Measurements from ENCODE around the gene PIP5KL1.

The PIP5KL1 gene

DNA sequence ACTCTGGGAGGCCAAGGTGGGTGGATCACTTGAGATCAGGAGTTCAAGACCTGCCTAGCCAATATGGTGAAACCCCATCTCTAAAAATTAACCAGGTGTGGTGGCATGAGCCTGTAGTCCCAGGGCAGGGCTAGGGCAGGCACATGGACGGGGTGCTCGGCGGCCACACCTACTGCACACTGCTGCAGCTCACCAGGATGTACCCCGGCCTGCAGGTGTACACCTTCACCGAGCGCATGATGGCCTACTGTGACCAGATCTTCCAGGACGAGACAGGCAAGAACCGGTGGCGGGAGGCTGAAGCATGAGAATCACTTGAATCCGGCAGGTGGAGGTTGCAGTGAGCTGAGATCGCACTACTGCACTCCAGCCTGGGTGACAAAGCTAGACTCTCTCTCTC is 16.9 kb downstream of the PIP5KL1 start:
- Histone ChIP-seq H4K20me1 (ENCODE audit: insufficient read depth, low read length) (no peaks in the 10 kb centered on the region), H3K9me2 (replicated peaks; ENCODE audit: insufficient read depth, low read length) (no peaks in the 10 kb centered on the region), H3K4me3 (ENCODE audit: low read length) (no peak overlapping the region), H3K4me2 (ENCODE audit: low read depth, low read length) (no peak overlapping the region), H3K4me1 (ENCODE audit: low read length) (peaks cover 48% of the 10 kb centered on the region), H3K36me3 (replicated peaks; ENCODE audit: insufficient read depth, low read length) (peaks cover 12% of the 10 kb centered on the region), H3K9me3 (replicated peaks; ENCODE audit: insufficient read depth, low read length) (no peaks in the 10 kb centered on the region), H3K79me2 (ENCODE audit: low read length) (peaks cover 71% of the 10 kb centered on the region), H2AFZ (ENCODE audit: low read length) (no peak overlapping the region), H3K27ac (ENCODE audit: low read length) (no peak overlapping the region), H3K27me3 (replicated peaks; ENCODE audit: insufficient read depth, low read length) (no peaks in the 10 kb centered on the region), H3F3A (ENCODE audit: insufficient read depth, low read length) (peaks cover 30% of the 10 kb centered on the region), H3K9ac (ENCODE audit: low read length) (no peak overlapping the region)
- no peak for DNase-seq
- TF ChIP-seq, protein P1, sequence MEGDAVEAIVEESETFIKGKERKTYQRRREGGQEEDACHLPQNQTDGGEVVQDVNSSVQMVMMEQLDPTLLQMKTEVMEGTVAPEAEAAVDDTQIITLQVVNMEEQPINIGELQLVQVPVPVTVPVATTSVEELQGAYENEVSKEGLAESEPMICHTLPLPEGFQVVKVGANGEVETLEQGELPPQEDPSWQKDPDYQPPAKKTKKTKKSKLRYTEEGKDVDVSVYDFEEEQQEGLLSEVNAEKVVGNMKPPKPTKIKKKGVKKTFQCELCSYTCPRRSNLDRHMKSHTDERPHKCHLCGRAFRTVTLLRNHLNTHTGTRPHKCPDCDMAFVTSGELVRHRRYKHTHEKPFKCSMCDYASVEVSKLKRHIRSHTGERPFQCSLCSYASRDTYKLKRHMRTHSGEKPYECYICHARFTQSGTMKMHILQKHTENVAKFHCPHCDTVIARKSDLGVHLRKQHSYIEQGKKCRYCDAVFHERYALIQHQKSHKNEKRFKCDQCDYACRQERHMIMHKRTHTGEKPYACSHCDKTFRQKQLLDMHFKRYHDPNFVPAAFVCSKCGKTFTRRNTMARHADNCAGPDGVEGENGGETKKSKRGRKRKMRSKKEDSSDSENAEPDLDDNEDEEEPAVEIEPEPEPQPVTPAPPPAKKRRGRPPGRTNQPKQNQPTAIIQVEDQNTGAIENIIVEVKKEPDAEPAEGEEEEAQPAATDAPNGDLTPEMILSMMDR (IDR thresholded peaks at IDR 0.05; ENCODE audit: low read length), result no peak
- no peak for TF ChIP-seq EZH2 (optimal IDR thresholded peaks at IDR 0.05; ENCODE audit: low read depth, low read length)
- no peak for TF ChIP-seq EZH2phosphoT487 (IDR thresholded peaks at IDR 0.05; ENCODE audit: low read length)

DNA sequence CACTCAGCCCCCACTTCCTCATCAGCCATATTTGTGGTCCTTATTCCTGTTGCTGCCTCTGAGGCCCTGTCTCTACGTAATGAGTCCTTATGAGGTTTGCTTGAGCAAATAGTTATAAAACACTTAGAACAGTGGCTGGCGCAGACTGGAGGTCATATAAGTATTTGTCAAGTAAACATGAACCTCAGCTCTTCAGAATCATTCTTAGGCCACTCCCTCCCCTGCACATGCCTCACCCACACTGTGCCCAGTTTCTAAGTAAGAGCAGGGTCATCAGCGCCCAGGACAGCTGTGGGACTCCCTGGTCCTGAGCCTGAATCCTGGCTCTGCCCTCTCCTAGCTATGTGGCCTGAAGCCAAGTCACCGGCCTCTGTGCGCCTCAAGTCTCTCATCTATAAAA is 17.7 kb downstream of the PIP5KL1 start:
- no peaks in the 10 kb centered on the region for H3K9me3 ChIP-seq (replicated peaks; ENCODE audit: insufficient read depth, low read length)
- no peaks in the 10 kb centered on the region for H3K27me3 ChIP-seq (replicated peaks; ENCODE audit: insufficient read depth, low read length)
- H3K27ac ChIP-seq (ENCODE audit: low read length), result peak overlapping the region; percentile 90; the same call in 1 of the 2 replicates
- H3K36me3 ChIP-seq (replicated peaks; ENCODE audit: insufficient read depth, low read length), result peaks cover 18% of the 10 kb centered on the region
- no peaks in the 10 kb centered on the region for H3K9me2 ChIP-seq (replicated peaks; ENCODE audit: insufficient read depth, low read length)
- no peak for TF ChIP-seq EZH2phosphoT487 (IDR thresholded peaks at IDR 0.05; ENCODE audit: low read length)
- TF ChIP-seq, protein P1 (IDR thresholded peaks at IDR 0.05; ENCODE audit: low read length), result no peak
- TF ChIP-seq EZH2 (optimal IDR thresholded peaks at IDR 0.05; ENCODE audit: low read depth, low read length), result no peak
- peaks cover 40% of the 10 kb centered on the region for H3K4me1 ChIP-seq (ENCODE audit: low read length)
- peaks cover 71% of the 10 kb centered on the region for H3K79me2 ChIP-seq (ENCODE audit: low read length)
- H3K4me3 ChIP-seq (ENCODE audit: low read length), result no peak overlapping the region
- H3K4me2 ChIP-seq (ENCODE audit: low read depth, low read length), result peak overlapping the region; percentile 43; the same call in 1 of the 2 replicates
- no peak for DNase-seq
- H2AFZ ChIP-seq (ENCODE audit: low read length), result no peak overlapping the region
- no peak overlapping the region for H3K9ac ChIP-seq (ENCODE audit: low read length)
- H3F3A ChIP-seq (ENCODE audit: insufficient read depth, low read length), result peaks cover 30% of the 10 kb centered on the region
- no peaks in the 10 kb centered on the region for H4K20me1 ChIP-seq (ENCODE audit: insufficient read depth, low read length)

DNA sequence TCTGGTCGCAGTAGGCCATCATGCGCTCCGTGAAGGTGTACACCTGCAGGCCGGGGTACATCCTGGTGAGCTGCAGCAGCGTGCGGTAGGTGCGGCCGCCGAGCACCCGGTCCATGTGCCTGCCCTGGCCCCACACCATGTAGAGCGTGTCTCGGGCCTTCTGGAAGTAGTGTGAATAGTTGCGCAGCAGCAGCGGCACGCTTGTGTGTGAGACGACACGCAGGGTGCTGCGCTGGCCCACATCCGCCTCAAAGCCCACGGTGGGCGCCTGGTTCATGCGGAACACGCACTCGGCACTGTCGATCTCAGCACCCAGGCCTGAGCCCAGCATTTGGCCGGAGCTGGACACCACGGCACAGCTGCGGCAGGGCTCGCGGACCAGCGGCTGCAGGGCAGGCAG is 18.3 kb downstream of the PIP5KL1 start:
- Histone ChIP-seq H3K9ac (ENCODE audit: low read length) (peak overlapping the region; percentile 65), H3K36me3 (replicated peaks; ENCODE audit: insufficient read depth, low read length) (peaks cover 18% of the 10 kb centered on the region), H2AFZ (ENCODE audit: low read length) (no peak overlapping the region), H3K9me2 (replicated peaks; ENCODE audit: insufficient read depth, low read length) (no peaks in the 10 kb centered on the region), H3K4me1 (ENCODE audit: low read length) (peaks cover 34% of the 10 kb centered on the region), H4K20me1 (ENCODE audit: insufficient read depth, low read length) (no peaks in the 10 kb centered on the region), H3F3A (ENCODE audit: insufficient read depth, low read length) (peaks cover 26% of the 10 kb centered on the region), H3K27me3 (replicated peaks; ENCODE audit: insufficient read depth, low read length) (no peaks in the 10 kb centered on the region), H3K4me2 (ENCODE audit: low read depth, low read length) (peak overlapping the region; percentile 43), H3K79me2 (ENCODE audit: low read length) (peaks cover 71% of the 10 kb centered on the region), H3K27ac (ENCODE audit: low read length) (peak overlapping the region; percentile 90; the same call in 1 of the 2 replicates), H3K4me3 (ENCODE audit: low read length) (peak overlapping the region; percentile 19; the same call in 1 of the 2 replicates), H3K9me3 (replicated peaks; ENCODE audit: insufficient read depth, low read length) (no peaks in the 10 kb centered on the region)
- DNase-seq, result no peak
- TF ChIP-seq EZH2phosphoT487 (IDR thresholded peaks at IDR 0.05; ENCODE audit: low read length) (no peak), EZH2 (optimal IDR thresholded peaks at IDR 0.05; ENCODE audit: low read depth, low read length) (no peak)
- TF ChIP-seq, protein P1 (IDR thresholded peaks at IDR 0.05; ENCODE audit: low read length), result no peak

All from MM.1S (cell line).